NCI-H774 (cell line): ENCODE measurements around the gene PDGFB.

Source experiments
- DNase-seq: peaks from one replicate; lab custom pipeline; 2025; lab: John Stamatoyannopoulos, UW

The PDGFB gene

GRCh38 chr22:39239561-39240423 lies 5.0 kb downstream of the PDGFB start:
- DNase-seq: peak; percentile 57

GRCh38 chr22:39238966-39239505 lies 5.7 kb downstream of the PDGFB start:
- no peak for DNase-seq

GRCh38 chr22:39238561-39238960 lies 6.2 kb downstream of the PDGFB start:
- no peak for DNase-seq

DNA sequence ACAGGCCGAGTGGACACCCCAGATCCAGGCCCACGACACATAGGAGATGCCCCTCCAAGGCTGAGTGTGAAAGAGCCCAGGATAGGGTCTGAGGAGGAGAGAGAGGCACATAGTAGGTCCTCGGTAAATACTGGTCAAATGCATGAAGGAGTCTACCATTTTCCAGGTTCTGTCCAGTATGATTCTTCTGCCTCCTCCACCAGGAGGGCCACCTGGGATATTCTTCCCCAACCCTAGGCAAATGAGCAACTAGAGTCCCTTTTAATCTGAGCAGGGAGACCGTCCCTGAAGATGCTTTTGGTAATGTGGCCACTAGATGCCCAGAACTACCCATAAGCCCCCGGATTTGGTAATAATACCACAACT lies 6.7 kb downstream of the PDGFB start:
- DNase-seq: no peak

- DNase-seq: no peak
Measured at GRCh38 chr22:39237318-39238100, 7.3 kb downstream of the PDGFB start.

- no peak for DNase-seq
Measured at GRCh38 chr22:39236321-39237317, 8.2 kb downstream of the PDGFB start.

- DNase-seq: no peak
Measured at GRCh38 chr22:39234867-39235687, 9.7 kb downstream of the PDGFB start.

GRCh38 chr22:39234472-39234787 lies 10.4 kb downstream of the PDGFB start:
- DNase-seq: no peak

- DNase-seq: no peak
Measured at GRCh38 chr22:39233710-39234471, 10.9 kb downstream of the PDGFB start.

DNA sequence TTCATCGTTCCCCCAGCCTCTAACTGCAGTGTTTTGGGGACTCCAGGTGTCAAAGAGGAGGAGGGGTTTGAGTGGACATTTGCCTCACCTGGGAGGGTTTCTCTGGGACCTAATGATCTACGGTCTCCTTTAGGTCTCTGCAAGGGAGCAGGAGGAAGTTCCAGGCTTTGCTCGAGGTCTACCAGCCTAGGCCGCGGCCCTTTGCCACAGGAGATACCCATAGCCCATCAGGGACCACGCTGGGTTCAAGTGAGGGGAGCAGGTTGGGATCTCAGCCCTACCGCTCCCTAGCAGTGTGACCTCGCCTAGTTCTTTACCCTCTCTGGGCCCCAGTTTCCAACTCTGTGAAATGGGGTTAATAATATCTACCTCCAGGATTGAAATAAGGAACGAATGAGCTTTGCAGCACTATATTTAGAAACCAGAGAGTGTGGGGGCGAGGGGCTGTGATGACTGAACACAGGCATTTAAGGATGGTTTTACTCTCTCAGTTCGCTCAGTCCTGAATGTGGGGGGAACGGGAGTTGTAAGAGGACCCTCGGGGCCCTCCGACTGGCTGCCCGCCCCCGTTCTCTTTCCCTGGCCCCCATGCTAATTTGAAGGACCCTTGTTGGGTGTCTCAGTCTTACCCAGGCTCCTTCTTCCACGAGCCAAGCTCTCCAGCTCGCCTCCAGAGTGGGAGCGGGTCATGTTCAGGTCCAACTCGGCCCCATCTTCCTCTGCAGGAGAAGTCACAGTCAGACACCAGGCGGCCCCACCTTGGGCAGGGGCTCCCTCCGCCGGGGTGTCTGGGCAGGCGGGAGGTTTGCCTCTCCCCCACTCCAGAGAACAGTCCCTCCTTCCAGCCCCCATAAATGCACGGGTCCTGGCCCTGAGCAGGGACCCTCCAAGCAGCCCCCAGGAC lies 11.7 kb downstream of the PDGFB start:
- no peak for DNase-seq

GRCh38 chr22:39232246-39232645 lies 12.5 kb downstream of the PDGFB start:
- DNase-seq: no peak

GRCh38 chr22:39231197-39231950 lies 13.4 kb downstream of the PDGFB start:
- DNase-seq: no peak

DNA sequence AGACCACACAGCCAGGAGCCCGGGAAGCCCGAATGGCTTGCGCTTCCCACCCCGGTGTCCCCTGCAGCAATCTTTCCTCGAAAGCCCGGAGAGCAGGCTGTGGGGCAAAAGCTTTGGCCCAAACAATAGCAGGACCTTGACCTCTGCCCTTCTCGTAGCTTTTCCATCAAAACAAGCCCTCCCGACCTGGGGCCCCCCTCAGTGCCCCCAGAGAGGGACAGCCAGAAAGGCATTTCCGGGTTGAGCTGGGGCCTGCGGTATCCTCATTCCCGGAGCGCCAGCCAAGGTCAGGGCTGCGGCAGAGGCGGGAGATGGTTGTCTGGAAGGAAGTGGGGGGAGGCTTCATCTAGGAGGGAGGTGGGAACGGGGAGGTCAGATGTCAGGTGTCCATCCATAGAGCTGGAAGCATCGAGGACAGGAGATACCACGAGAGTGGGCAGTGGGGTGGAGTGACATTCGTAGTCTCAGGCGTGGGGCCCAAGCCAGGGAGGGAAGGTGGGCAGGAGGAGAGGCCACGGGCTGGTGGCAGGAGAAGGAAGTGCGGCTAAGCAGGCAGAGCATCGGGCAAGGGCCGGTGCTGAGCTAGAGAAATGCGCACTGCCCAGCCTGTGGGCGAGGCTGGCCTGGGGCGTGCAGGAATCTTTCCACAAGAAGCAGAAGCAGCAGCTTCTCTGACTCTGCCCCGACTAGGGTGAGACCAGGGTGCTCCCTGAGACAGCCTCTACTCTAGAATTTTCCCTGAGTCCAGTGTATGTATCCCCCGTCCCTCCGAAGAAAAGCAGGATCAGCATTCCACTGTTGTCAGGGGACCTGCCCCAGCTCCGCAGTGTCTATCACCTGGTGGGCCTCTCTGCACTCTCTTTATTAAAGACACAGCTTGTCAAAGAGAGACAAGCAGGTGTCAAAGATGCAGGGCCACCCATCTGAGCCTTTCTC lies 14.3 kb downstream of the PDGFB start:
- no peak for DNase-seq

GRCh38 chr22:39229688-39230260 lies 15.0 kb downstream of the PDGFB start:
- DNase-seq: no peak

DNA sequence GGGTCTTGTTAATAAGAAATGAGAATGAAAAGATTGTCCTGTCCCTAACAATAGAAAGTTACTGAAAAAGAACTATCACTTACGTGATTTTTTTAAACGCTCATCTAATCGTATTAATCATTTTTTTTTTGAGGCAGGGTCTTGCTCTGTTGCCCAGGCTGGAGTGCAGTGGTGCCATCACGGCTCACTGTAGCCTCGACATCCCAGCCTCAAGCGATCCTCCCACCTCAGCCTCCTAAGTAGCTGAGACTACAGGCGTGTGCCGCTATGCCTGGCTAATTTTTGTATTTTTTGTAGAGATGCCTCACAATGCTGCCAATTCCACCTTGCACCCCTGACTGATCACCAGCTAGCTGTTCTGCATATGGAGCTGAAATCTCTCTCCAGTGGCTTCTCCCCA lies 15.7 kb downstream of the PDGFB start:
- DNase-seq: no peak

DNA sequence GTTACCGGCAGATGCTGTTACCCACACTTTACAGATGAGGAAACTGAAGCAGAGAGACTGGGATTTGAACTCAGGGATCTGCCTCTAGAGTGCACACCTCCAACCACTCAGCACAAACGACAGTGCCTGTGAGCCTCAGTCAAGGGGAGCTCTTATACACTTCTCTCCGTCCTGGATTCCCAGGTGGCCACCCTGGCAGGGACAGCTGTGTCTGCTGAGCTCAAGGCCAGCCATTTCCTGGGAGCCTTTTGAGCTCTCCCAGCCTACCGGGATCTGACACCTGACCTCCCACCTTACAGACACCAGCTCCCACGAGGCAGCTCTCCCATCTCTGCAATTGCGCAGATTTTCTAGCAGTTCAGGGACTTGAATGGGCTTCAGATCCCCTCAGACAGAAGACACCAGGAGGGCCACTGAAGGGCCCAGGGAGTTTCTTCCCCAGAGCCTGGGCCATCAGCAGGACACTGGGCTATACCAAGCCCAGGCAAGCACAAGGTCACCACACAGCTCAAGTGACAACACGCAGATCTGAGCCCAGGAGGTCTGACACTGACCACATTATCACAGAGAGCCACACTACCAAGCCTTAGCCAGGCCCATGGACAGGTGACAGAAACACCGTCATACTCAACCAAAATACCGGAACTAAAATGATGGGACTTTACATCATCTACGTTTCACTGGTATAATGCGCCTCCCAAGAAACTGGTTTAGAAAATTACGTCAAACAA lies 17.1 kb downstream of the PDGFB start:
- no peak for DNase-seq
